GM12878 (cell line): ENCODE data around the gene GSK3A. TPM values are rescaled to one million over a fixed set of nuclear protein-coding genes. Genes with fewer than 3 reads are reported as not detected.
A peak's percentile ranks its signal among the peaks of the same experiment; 100 is the strongest.

Experiments used
- ASH2L ChIP-seq: fragments of 300-600, 200-600 bp; sonication (generic); IDR thresholded peaks from 2 replicates; pipeline ENCODE4 v1.6.1; 2017; ENCODE audit warnings: low read depth, mild to moderate bottlenecking, borderline replicate concordance
- ATF7 ChIP-seq: fragments of 450-650 bp; IDR thresholded peaks from 2 replicates; pipeline ENCODE4 v1.6.1; 2016; ENCODE audit warnings: low read depth, mild to moderate bottlenecking
- CHD2 ChIP-seq: IDR thresholded peaks from 2 replicates; pipeline ENCODE4 v1.6.1; 2011; ENCODE audit warnings: low read depth, low read length, improper control_type of control experiment, borderline replicate concordance
- CHD4 ChIP-seq: fragments of 200-600 bp; sonication (generic); IDR thresholded peaks from 2 replicates; pipeline ENCODE4 v1.6.1; 2016; ENCODE audit warnings: mild to moderate bottlenecking
- CTCF ChIP-seq, 3 experiments: IDR thresholded peaks in 2 of 3; conservative IDR thresholded peaks in 1 of 3; 2 replicates each; pipeline ENCODE4 v1.5.1; 2011; ENCODE audit warnings: low read depth in 3 of 3, low read length in 3 of 3, mild to moderate bottlenecking in 3 of 3, control low read depth in 2 of 3, moderate library complexity in 2 of 3, inconsistent platforms in 1 of 3, mixed read lengths in 1 of 3; ENCODE audit not compliant: control insufficient read depth in 2 of 3, insufficient read depth in 1 of 3; ENCODE audit errors: extremely low read depth in 1 of 3
- E2F4 ChIP-seq: IDR thresholded peaks from 2 replicates; pipeline ENCODE4 v1.6.1; 2012; ENCODE audit warnings: low read depth, low read length, improper control_type of control experiment
- JUND ChIP-seq: IDR thresholded peaks from 2 replicates; pipeline ENCODE4 v1.6.1; 2012; ENCODE audit warnings: low read depth, mild to moderate bottlenecking, low read length, improper control_type of control experiment, moderate library complexity
- NR2C2 ChIP-seq: IDR thresholded peaks from 2 replicates; pipeline ENCODE4 v1.6.1; 2011; ENCODE audit warnings: borderline replicate concordance, low read depth; ENCODE audit not compliant: control insufficient read depth, insufficient read length
- NR2F1 ChIP-seq: fragments of 450-650 bp; conservative IDR thresholded peaks from 2 replicates; pipeline ENCODE4 v1.6.1; 2017; ENCODE audit warnings: mild to moderate bottlenecking
- POLR2AphosphoS2 ChIP-seq: IDR thresholded peaks from 2 replicates; pipeline ENCODE4 v1.6.1; 2011; ENCODE audit warnings: low read depth, mild to moderate bottlenecking, low read length, improper control_type of control experiment, moderate library complexity
- POLR2AphosphoS5 ChIP-seq: IDR thresholded peaks from 2 replicates; pipeline ENCODE4 v1.6.1; 2011; ENCODE audit warnings: mild to moderate bottlenecking, low read length, inconsistent platforms
- TARDBP ChIP-seq: IDR thresholded peaks from 2 replicates; pipeline ENCODE4 v1.6.1; 2016; ENCODE audit warnings: borderline replicate concordance
- USF1 ChIP-seq: IDR thresholded peaks from 2 replicates; pipeline ENCODE4 v1.6.1; 2011; ENCODE audit warnings: borderline replicate concordance, low read depth, mild to moderate bottlenecking, moderate library complexity, mixed read lengths, low read length; ENCODE audit not compliant: insufficient read depth; ENCODE audit errors: extremely low read length
- ZNF207 ChIP-seq: fragments of 450-650 bp; IDR thresholded peaks from 2 replicates; pipeline ENCODE4 v1.6.1; 2014; ENCODE audit warnings: antibody characterized with exemption, mild to moderate bottlenecking, borderline replicate concordance
- polyA plus RNA-seq, 11 experiments: library from polyadenylated mRNA; depleted of rRNA in 4 of 11; unstranded in 6 of 11; stranded (reverse) in 5 of 11; fragments of >200 nt; fragmentation: Nextera tagmentation in 4 of 11; fragmentation: Illumina TruSeq in 1 of 11; extraction: Ambion mirVana in 4 of 11; extraction: Trizol in 1 of 11; gene quantifications; 1 replicate in 1 of 11; 2 replicates in 10 of 11; pipeline versions ENCODE4 v1.2.1 to v1.2.3, GENCODE V29; 2011 to 2016; ENCODE audit warnings: inconsistent platforms in 2 of 11, missing spikeins in 2 of 11, low read depth in 1 of 11
- total RNA-seq, 4 experiments: library from RNA; depleted of rRNA in 3 of 4; stranded (reverse); fragments of >200 nt in 3 of 4; fragmentation: Illumina TruSeq in 1 of 4; extraction: Trizol in 1 of 4; gene quantifications; 2 replicates each; pipeline versions ENCODE4 v1.2.1 to v1.2.3, GENCODE V29; 2013 to 2021
- TF ChIP-seq, protein P1 (sequence below): fragments of 450-650 bp; IDR thresholded peaks from 2 replicates; pipeline ENCODE4 v1.6.1; 2017; ENCODE audit warnings: antibody characterized with exemption, mild to moderate bottlenecking, moderate library complexity
- TF ChIP-seq, protein P2 (sequence below): IDR thresholded peaks from 2 replicates; pipeline ENCODE4 v1.6.1; 2012; ENCODE audit warnings: improper control_type of control experiment, low read depth, low read length; ENCODE audit not compliant: insufficient replicate concordance

The GSK3A gene
- total and polyA plus RNA-seq, 10 of the 15 experiments (the other 5 are each of a cell fraction or from before 2014, with no cell fraction given), result 1.00 to 47.9 (median 15.2) TPM

DNA sequence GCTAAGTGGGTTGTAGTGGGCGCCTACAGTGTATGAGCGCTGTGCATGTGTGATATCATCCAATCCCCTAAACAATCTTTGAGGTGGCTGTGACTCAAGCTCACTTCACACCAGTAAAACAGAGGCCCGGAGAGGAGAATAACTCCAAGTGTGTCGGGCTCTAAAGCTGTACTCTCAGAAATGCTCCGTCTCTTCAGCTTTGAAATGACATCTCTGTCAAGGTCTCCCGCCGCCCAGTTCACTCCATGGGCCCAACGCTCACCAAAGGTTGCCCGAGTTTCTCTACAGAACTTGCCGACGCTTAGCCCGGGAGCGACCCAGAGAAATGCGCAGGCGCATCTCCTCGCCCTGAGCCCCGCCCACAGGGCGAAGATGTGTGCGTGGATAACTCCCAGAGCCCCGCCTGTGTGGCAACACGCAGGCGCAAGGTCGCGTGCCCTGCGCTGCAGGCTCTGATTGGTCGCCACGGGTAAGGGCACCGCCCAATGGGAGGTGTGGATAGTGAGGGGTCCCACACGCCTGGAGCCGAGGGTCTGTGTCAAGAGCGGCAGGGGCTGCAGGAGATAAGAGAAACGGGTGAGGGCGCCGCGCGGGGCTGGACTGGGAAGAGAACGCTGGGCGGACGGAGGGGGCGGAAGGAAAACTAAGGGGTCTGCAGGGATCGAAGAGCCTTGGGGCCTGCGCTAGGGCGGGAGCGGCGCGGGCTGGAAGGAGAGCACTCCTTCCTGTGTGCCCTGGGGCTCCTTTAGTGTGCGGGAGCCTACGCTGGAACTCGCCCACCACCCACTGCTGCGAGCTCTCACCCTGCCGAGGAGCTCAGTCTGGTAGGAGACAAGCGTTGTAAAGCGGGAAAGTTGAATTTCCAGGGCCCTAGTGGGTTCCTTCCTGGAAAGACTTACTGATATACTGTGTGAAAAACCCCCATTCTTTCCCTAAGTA is 22.3 kb downstream of the GSK3A start, which contains the start of gene ZNF526 (continued):
- TF ChIP-seq, protein P1, sequence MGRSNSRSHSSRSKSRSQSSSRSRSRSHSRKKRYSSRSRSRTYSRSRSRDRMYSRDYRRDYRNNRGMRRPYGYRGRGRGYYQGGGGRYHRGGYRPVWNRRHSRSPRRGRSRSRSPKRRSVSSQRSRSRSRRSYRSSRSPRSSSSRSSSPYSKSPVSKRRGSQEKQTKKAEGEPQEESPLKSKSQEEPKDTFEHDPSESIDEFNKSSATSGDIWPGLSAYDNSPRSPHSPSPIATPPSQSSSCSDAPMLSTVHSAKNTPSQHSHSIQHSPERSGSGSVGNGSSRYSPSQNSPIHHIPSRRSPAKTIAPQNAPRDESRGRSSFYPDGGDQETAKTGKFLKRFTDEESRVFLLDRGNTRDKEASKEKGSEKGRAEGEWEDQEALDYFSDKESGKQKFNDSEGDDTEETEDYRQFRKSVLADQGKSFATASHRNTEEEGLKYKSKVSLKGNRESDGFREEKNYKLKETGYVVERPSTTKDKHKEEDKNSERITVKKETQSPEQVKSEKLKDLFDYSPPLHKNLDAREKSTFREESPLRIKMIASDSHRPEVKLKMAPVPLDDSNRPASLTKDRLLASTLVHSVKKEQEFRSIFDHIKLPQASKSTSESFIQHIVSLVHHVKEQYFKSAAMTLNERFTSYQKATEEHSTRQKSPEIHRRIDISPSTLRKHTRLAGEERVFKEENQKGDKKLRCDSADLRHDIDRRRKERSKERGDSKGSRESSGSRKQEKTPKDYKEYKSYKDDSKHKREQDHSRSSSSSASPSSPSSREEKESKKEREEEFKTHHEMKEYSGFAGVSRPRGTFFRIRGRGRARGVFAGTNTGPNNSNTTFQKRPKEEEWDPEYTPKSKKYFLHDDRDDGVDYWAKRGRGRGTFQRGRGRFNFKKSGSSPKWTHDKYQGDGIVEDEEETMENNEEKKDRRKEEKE, result no peak
- TF ChIP-seq POLR2AphosphoS2 (peak; percentile 87), CHD2 (peak; percentile 90), NR2F1 (no peak), ATF7 (no peak), NR2C2 (no peak), POLR2AphosphoS5 (peak; percentile 85), USF1 (peak; percentile 90), TARDBP (no peak), ASH2L (no peak), JUND (no peak), E2F4 (no peak), CTCF (IDR thresholded peaks at IDR 0.05 in 2 of 3, conservative IDR thresholded peaks at IDR 0.05 in 1 of 3; ENCODE audit: control insufficient read depth in 2 of 3, extremely low read depth in 1 of 3, insufficient read depth in 1 of 3, low read depth in 3 of 3, low read length in 3 of 3) (no peak), ZNF207 (no peak), CHD4 (no peak)
- TF ChIP-seq, protein P2, sequence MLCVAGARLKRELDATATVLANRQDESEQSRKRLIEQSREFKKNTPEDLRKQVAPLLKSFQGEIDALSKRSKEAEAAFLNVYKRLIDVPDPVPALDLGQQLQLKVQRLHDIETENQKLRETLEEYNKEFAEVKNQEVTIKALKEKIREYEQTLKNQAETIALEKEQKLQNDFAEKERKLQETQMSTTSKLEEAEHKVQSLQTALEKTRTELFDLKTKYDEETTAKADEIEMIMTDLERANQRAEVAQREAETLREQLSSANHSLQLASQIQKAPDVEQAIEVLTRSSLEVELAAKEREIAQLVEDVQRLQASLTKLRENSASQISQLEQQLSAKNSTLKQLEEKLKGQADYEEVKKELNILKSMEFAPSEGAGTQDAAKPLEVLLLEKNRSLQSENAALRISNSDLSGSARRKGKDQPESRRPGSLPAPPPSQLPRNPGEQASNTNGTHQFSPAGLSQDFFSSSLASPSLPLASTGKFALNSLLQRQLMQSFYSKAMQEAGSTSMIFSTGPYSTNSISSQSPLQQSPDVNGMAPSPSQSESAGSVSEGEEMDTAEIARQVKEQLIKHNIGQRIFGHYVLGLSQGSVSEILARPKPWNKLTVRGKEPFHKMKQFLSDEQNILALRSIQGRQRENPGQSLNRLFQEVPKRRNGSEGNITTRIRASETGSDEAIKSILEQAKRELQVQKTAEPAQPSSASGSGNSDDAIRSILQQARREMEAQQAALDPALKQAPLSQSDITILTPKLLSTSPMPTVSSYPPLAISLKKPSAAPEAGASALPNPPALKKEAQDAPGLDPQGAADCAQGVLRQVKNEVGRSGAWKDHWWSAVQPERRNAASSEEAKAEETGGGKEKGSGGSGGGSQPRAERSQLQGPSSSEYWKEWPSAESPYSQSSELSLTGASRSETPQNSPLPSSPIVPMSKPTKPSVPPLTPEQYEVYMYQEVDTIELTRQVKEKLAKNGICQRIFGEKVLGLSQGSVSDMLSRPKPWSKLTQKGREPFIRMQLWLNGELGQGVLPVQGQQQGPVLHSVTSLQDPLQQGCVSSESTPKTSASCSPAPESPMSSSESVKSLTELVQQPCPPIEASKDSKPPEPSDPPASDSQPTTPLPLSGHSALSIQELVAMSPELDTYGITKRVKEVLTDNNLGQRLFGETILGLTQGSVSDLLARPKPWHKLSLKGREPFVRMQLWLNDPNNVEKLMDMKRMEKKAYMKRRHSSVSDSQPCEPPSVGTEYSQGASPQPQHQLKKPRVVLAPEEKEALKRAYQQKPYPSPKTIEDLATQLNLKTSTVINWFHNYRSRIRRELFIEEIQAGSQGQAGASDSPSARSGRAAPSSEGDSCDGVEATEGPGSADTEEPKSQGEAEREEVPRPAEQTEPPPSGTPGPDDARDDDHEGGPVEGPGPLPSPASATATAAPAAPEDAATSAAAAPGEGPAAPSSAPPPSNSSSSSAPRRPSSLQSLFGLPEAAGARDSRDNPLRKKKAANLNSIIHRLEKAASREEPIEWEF, result no peak
